Spleen (tissue), 11 donors: ENCODE data around the gene SLC1A1. TPM values are rescaled to one million over a fixed set of nuclear protein-coding genes. Genes with fewer than 3 reads are reported as not detected.

Experiments used
- DNase-seq: peaks from one replicate; pipeline ENCODE4 v3.0.0-alpha.2; 2020
- H3K27ac ChIP-seq, 8 donors: fragments of 200-600 bp; sonication (generic) in 7 of 8; 1 replicate in 4 of 8; 2 replicates in 4 of 8; pipeline versions ENCODE4 v1.5.0 to v1.8.0; 2016 to 2021; ENCODE audit warnings: inconsistent platforms in 4 of 8, mild to moderate bottlenecking in 4 of 8, moderate library complexity in 1 of 8
- H3K27me3 ChIP-seq, 7 donors: fragments of 200-600 bp; sonication (generic) in 6 of 7; replicated peaks in 1 of 7; 1 replicate in 4 of 7; 2 replicates in 3 of 7; pipeline versions ENCODE4 v1.5.0 to v1.8.0; 2016 to 2021; ENCODE audit warnings: inconsistent platforms in 3 of 7, mild to moderate bottlenecking in 1 of 7
- H3K36me3 ChIP-seq, 6 donors: fragments of 200-600 bp; sonication (generic) in 5 of 6; 1 replicate in 4 of 6; 2 replicates in 2 of 6; pipeline versions ENCODE4 v1.5.0 to v1.8.0; 2016 to 2021; ENCODE audit warnings: inconsistent platforms in 2 of 6
- H3K4me1 ChIP-seq, 6 donors: fragments of 200-600 bp; sonication (generic) in 5 of 6; 1 replicate in 3 of 6; 2 replicates in 3 of 6; pipeline versions ENCODE4 v1.5.0 to v1.8.0; 2016 to 2021; ENCODE audit warnings: inconsistent platforms in 3 of 6
- H3K4me3 ChIP-seq, 8 donors: fragments of 200-600 bp; sonication (generic) in 7 of 8; 1 replicate in 4 of 8; 2 replicates in 4 of 8; pipeline versions ENCODE4 v1.5.0 to v1.8.0; 2016 to 2021; ENCODE audit warnings: inconsistent platforms in 4 of 8, mild to moderate bottlenecking in 4 of 8, moderate library complexity in 2 of 8
- H3K9me3 ChIP-seq, 8 donors: fragments of 200-600 bp; sonication (generic) in 7 of 8; 1 replicate in 4 of 8; 2 replicates in 4 of 8; pipeline versions ENCODE4 v1.5.0 to v1.8.0; 2016 to 2021; ENCODE audit warnings: inconsistent platforms in 4 of 8
- POLR2A ChIP-seq, 3 donors: fragments of 450-650 bp; IDR thresholded peaks; one replicate each; pipeline ENCODE4 v1.5.1; 2017; ENCODE audit warnings: antibody characterized with exemption in 3 of 3, mild to moderate bottlenecking in 1 of 3
- POLR2AphosphoS5 ChIP-seq, 3 donors: sonication (generic); formaldehyde crosslinking; IDR thresholded peaks; one replicate each; pipeline ENCODE4 v1.5.1; 2017; ENCODE audit warnings: antibody characterized with exemption in 3 of 3
- WGBS, 5 donors: extraction: QIAGEN DNeasy Blood & Tissue Kit in 3 of 5; methylation state at CpG; one replicate each; pipeline versions ENCODE4 v1.1.5 to v1.1.7; 2013 to 2018; 5-methylcytosine and 5-hydroxymethylcytosine counted together
- intact Hi-C: fragments of 100-400 bp; cut with DNase I; formaldehyde crosslinking; loops from one replicate; pipeline ENCODE4 v1.15.0; 2023; ENCODE audit warnings: low total_unique reads
- polyA plus RNA-seq, 3 donors: library from polyadenylated mRNA; stranded (reverse); fragments of 200-250 nt; gene quantifications; one replicate each; pipeline ENCODE4 v1.2.1, GENCODE V29; 2013
- total RNA-seq, 7 donors: library from RNA; depleted of rRNA in 3 of 7; stranded (reverse); fragments of >200 nt in 3 of 7; fragmentation: NEBNext Ultra II Directional in 4 of 7; extraction: Animal tissue kit (Norgen Biotek cat#: 25700) in 4 of 7; gene quantifications; one replicate each; pipeline versions ENCODE4 v1.1.0 to v1.2.1, GENCODE V29; 2016 to 2021
- TF ChIP-seq, protein P1 (sequence below), 11 experiments: fragments of 200-600 bp in 7 of 11; fragments of 450-650 bp in 4 of 11; sonication (generic) in 4 of 11; IDR thresholded peaks in 8 of 11; conservative IDR thresholded peaks in 3 of 11; 1 replicate in 7 of 11; 2 replicates in 4 of 11; pipeline versions ENCODE4 v1.4.0 to v1.8.0; 2016 to 2021; ENCODE audit warnings: antibody characterized with exemption in 11 of 11, inconsistent platforms in 4 of 11, mild to moderate bottlenecking in 1 of 11
- donor health status: healthy with polysubstance abuse.
- donor health status: DM: no; HTN: no; CAD: no; lungs with moderate emphysema.
- donor health status: DM: no; HTN: no; CAD: no.
- donor health status: Bipolar disorder and iron deficiency.
- donor health status: healthy.
- donor health status: DM: no; HTN: no; CAD: no.
- donor health status: DM: yes; HTN: yes; CAD: no.

Gene SLC1A1
- total and polyA plus RNA-seq, 10 donors: 0.11 to 0.79 (median 0.28) TPM; not detected in 2

DNA sequence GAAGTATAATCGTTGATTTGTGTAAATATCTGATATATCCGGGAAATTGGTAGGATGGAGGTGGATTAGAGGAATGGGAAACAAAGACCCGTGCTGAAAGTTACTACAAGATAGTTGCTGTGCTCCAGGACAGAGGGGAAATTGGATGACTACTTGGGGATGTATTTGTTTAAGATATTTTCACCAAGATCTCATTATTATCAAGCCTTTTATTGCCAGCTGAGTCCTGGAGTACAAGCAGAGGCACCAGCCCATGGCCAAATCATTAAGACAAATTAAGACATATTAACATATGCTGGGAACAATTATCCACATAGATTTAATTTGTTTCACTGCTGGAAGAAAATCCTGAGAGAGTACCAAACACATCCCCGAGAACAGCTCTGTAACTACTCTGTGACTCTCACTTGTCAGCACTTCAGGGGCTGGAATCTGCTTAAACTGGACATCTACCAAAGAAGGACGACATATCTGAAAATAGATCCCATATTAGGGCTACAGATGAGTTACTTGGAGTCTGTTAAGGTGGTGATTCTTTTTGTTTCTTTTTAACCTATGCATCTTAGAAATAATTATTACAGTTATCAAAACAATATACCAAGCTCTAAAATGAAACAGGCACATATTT lies 68.2 kb downstream of the SLC1A1 start:
- DNase-seq: no peak

GRCh38 chr9:4559261-4560182 lies 69.3 kb downstream of the SLC1A1 start:
- Histone ChIP-seq H3K4me1 (no peaks in the 10 kb centered on the region), H3K27me3 (no peaks in the 10 kb centered on the region), H3K27ac (no peak overlapping the region), H3K9me3 (no peaks in the 10 kb centered on the region), H3K4me3 (no peak overlapping the region), H3K36me3 (no peaks in the 10 kb centered on the region)
- no peak for TF ChIP-seq POLR2AphosphoS5 (IDR thresholded peaks at IDR 0.05)
- TF ChIP-seq, protein P1, sequence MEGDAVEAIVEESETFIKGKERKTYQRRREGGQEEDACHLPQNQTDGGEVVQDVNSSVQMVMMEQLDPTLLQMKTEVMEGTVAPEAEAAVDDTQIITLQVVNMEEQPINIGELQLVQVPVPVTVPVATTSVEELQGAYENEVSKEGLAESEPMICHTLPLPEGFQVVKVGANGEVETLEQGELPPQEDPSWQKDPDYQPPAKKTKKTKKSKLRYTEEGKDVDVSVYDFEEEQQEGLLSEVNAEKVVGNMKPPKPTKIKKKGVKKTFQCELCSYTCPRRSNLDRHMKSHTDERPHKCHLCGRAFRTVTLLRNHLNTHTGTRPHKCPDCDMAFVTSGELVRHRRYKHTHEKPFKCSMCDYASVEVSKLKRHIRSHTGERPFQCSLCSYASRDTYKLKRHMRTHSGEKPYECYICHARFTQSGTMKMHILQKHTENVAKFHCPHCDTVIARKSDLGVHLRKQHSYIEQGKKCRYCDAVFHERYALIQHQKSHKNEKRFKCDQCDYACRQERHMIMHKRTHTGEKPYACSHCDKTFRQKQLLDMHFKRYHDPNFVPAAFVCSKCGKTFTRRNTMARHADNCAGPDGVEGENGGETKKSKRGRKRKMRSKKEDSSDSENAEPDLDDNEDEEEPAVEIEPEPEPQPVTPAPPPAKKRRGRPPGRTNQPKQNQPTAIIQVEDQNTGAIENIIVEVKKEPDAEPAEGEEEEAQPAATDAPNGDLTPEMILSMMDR (IDR thresholded peaks at IDR 0.05 in 8 of 11, conservative IDR thresholded peaks at IDR 0.05 in 3 of 11): no peak
- TF ChIP-seq POLR2A (IDR thresholded peaks at IDR 0.05): no peak
- 64 to 82% (median 73%) methylated on average over 8 of the region's 8 CpGs for WGBS, 5 donors
- intact Hi-C loops: no loop called here
- no peak for DNase-seq

More for the DNA sequence above, 68.2 kb downstream of the SLC1A1 start:
- H3K9me3 ChIP-seq: no peaks in the 10 kb centered on the region
- WGBS, 5 donors: 84 to 89% (median 85%) methylated on average over 5 of the region's 5 CpGs
- TF ChIP-seq POLR2AphosphoS5 (IDR thresholded peaks at IDR 0.05) (no peak), POLR2A (IDR thresholded peaks at IDR 0.05) (no peak)
- TF ChIP-seq, protein P1 (IDR thresholded peaks at IDR 0.05 in 8 of 11, conservative IDR thresholded peaks at IDR 0.05 in 3 of 11): no peak
- no peaks in the 10 kb centered on the region for H3K36me3 ChIP-seq
- no peaks in the 10 kb centered on the region for H3K27me3 ChIP-seq
- H3K4me3 ChIP-seq: no peak overlapping the region
- no peak overlapping the region for H3K27ac ChIP-seq
- intact Hi-C loops: no loop called here
- H3K4me1 ChIP-seq: no peaks in the 10 kb centered on the region

- H3K4me1 ChIP-seq: no peaks in the 10 kb centered on the region
- intact Hi-C loops: no loop called here
- no peak overlapping the region for H3K27ac ChIP-seq
- TF ChIP-seq POLR2A (IDR thresholded peaks at IDR 0.05) (no peak), POLR2AphosphoS5 (IDR thresholded peaks at IDR 0.05) (no peak)
- TF ChIP-seq, protein P1 (IDR thresholded peaks at IDR 0.05 in 8 of 11, conservative IDR thresholded peaks at IDR 0.05 in 3 of 11): no peak
- H3K9me3 ChIP-seq: no peaks in the 10 kb centered on the region
- H3K36me3 ChIP-seq: no peaks in the 10 kb centered on the region
- H3K27me3 ChIP-seq: no peaks in the 10 kb centered on the region
- no peak for DNase-seq
- 44 to 55% (median 46%) methylated on average over 2 of the region's 2 CpGs for WGBS, 5 donors
- H3K4me3 ChIP-seq: no peak overlapping the region
Measured at GRCh38 chr9:4563105-4563504, 72.8 kb downstream of the SLC1A1 start.

DNA sequence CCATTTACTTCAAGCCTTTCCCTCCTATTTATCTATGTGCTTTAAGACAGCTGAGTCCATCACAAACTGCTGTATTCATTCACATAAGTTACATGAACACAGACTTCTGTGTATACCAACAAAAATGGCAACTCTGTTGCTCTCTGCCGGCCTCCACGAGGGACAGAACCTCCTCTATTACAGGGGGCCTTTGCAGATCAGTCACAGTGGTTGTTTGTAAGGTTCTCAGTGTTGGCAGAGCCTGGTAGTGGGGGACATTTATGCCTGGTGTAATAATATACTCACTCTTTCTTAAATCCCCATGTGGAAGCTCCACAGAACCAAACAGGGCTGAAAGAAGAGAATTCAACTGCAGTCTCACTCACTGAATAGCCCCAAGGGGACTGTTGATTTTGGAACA lies 76.5 kb downstream of the SLC1A1 start:
- WGBS, 5 donors: 79 to 95% (median 88%) methylated on average over 2 of the region's 2 CpGs
- intact Hi-C loops: no loop called here
- Histone ChIP-seq H3K9me3 (no peaks in the 10 kb centered on the region), H3K27me3 (no peaks in the 10 kb centered on the region), H3K27ac (no peak overlapping the region), H3K36me3 (no peaks in the 10 kb centered on the region), H3K4me1 (no peaks in the 10 kb centered on the region), H3K4me3 (no peak overlapping the region)
- TF ChIP-seq POLR2AphosphoS5 (IDR thresholded peaks at IDR 0.05) (no peak), POLR2A (IDR thresholded peaks at IDR 0.05) (no peak)
- TF ChIP-seq, protein P1 (IDR thresholded peaks at IDR 0.05 in 8 of 11, conservative IDR thresholded peaks at IDR 0.05 in 3 of 11): no peak
- no peak for DNase-seq
